Right atrium auricular region (tissue), 2 donors: ENCODE measurements around the gene LUC7L2. TPM values are rescaled to one million over a fixed set of nuclear protein-coding genes. Genes with fewer than 3 reads are reported as not detected.

Experiments
- DNase-seq: peaks from one replicate; pipeline ENCODE4 v3.0.0-alpha.2; 2019; ENCODE audit warnings: low spot score
- H3K27ac ChIP-seq, 2 donors: fragments of 200-600 bp; sonication (generic); 1 replicate in 1 of 2; 2 replicates in 1 of 2; pipeline ENCODE4 v1.5.1; 2016 to 2019
- H3K27me3 ChIP-seq, 2 donors: fragments of 200-600 bp; sonication (generic); one replicate each; pipeline versions ENCODE4 v1.5.1 to v1.6.0; 2017 to 2019
- H3K36me3 ChIP-seq: fragments of 200-600 bp; sonication (generic); one replicate; pipeline ENCODE4 v1.5.1; 2016
- H3K4me1 ChIP-seq, 2 donors: fragments of 200-600 bp; sonication (generic); one replicate each; pipeline versions ENCODE4 v1.5.1 to v1.6.0; 2017 to 2019
- H3K4me3 ChIP-seq, 2 donors: fragments of 200-600 bp; sonication (generic); 1 replicate in 1 of 2; 2 replicates in 1 of 2; pipeline ENCODE4 v1.5.1; 2017 to 2019; ENCODE audit warnings: mild to moderate bottlenecking in 1 of 2, moderate library complexity in 1 of 2
- H3K9me3 ChIP-seq, 2 donors: fragments of 200-600 bp; sonication (generic); one replicate each; pipeline ENCODE4 v1.5.1; 2019
- CTCF ChIP-seq, 2 donors: fragments of 200-600 bp; sonication (generic); IDR thresholded peaks; one replicate each; pipeline ENCODE4 v1.5.1; 2019; ENCODE audit warnings: antibody characterized with exemption in 2 of 2
- total RNA-seq, 2 donors: library from RNA; depleted of rRNA; stranded (reverse); fragments of >200 nt; gene quantifications; one replicate each; pipeline ENCODE4 v1.1.0, GENCODE V29; 2016

The LUC7L2 gene
- total RNA-seq, 2 donors from 2014 or later: 35.0 to 37.2 TPM

GRCh38 chr7:139339698-139340036 is 20.0 kb upstream of the LUC7L2 start:
- TF ChIP-seq CTCF (IDR thresholded peaks at IDR 0.05): no peak
- Histone ChIP-seq H3K27ac (peak overlapping the region; percentile 100), H3K9me3 (no peaks in the 10 kb centered on the region), H3K4me1 (peaks cover 0 to 16% of the 10 kb centered on the region in 2 donors), H3K27me3 (no peaks in the 10 kb centered on the region), H3K36me3 (no peaks in the 10 kb centered on the region), H3K4me3 (peak overlapping the region; percentile 95 to 99)
- no peak for DNase-seq

GRCh38 chr7:139340037-139340807 is 19.5 kb upstream of the LUC7L2 start:
- H3K27me3 ChIP-seq: no peaks in the 10 kb centered on the region
- peak; percentile 56 to 86 for TF ChIP-seq CTCF (IDR thresholded peaks at IDR 0.05)
- H3K4me3 ChIP-seq: peak overlapping the region; percentile 95 to 99
- H3K4me1 ChIP-seq: peaks cover 0 to 16% of the 10 kb centered on the region in 2 donors
- no peaks in the 10 kb centered on the region for H3K9me3 ChIP-seq
- H3K27ac ChIP-seq: peak overlapping the region; percentile 100
- peak; percentile 100 for DNase-seq
- H3K36me3 ChIP-seq: peaks cover 3% of the 10 kb centered on the region

- Histone ChIP-seq H3K9me3 (no peaks in the 10 kb centered on the region), H3K4me3 (peak overlapping the region; percentile 95 to 99), H3K36me3 (peaks cover 8% of the 10 kb centered on the region), H3K4me1 (peaks cover 0 to 16% of the 10 kb centered on the region in 2 donors), H3K27ac (peak overlapping the region; percentile 100), H3K27me3 (no peaks in the 10 kb centered on the region)
- TF ChIP-seq CTCF (IDR thresholded peaks at IDR 0.05): no peak
- DNase-seq: peak; percentile 86
Observed at GRCh38 chr7:139340808-139341057, 19.0 kb upstream of the LUC7L2 start.

GRCh38 chr7:139341058-139341775 is 18.5 kb upstream of the LUC7L2 start, which contains the start of gene FMC1:
Gene FMC1 (plus strand): TSS chr7:139341337. CDS start chr7:139341385, 48 bp downstream.
- TF ChIP-seq CTCF (IDR thresholded peaks at IDR 0.05): peak in 1 of 2 donors; percentile 52
- Histone ChIP-seq H3K27ac (peak within 1 kb of the TSS; percentile 100), H3K36me3 (peaks cover 12% of the 10 kb centered on the region), H3K4me1 (peaks cover 0 to 16% of the 10 kb centered on the region in 2 donors), H3K4me3 (peak within 1 kb of the TSS; percentile 95 to 99), H3K9me3 (no peaks in the 10 kb centered on the region), H3K27me3 (no peaks in the 10 kb centered on the region)
- peak; percentile 96 for DNase-seq

GRCh38 chr7:139341776-139342226 is 17.9 kb upstream of the LUC7L2 start:
- DNase-seq: no peak

More at GRCh38 chr7:139341776-139342226, 17.9 kb upstream of the LUC7L2 start:
- peaks cover 0 to 16% of the 10 kb centered on the region in 2 donors for H3K4me1 ChIP-seq
- no peaks in the 10 kb centered on the region for H3K9me3 ChIP-seq
- H3K4me3 ChIP-seq: peak overlapping the region; percentile 95 to 99
- peaks cover 18% of the 10 kb centered on the region for H3K36me3 ChIP-seq
- peak overlapping the region; percentile 100 for H3K27ac ChIP-seq
- H3K27me3 ChIP-seq: no peaks in the 10 kb centered on the region
- no peak for TF ChIP-seq CTCF (IDR thresholded peaks at IDR 0.05)
